ENCODE data around the gene SELENON. TPM values are rescaled to one million over a fixed set of nuclear protein-coding genes. Genes with fewer than 3 reads are reported as not detected.

SELENON gene
- total and polyA plus RNA-seq, 2 of the 8 experiments (the other 6 are each of a cell fraction or from before 2014, with no cell fraction given), result 43.0 to 77.6 TPM

DNA sequence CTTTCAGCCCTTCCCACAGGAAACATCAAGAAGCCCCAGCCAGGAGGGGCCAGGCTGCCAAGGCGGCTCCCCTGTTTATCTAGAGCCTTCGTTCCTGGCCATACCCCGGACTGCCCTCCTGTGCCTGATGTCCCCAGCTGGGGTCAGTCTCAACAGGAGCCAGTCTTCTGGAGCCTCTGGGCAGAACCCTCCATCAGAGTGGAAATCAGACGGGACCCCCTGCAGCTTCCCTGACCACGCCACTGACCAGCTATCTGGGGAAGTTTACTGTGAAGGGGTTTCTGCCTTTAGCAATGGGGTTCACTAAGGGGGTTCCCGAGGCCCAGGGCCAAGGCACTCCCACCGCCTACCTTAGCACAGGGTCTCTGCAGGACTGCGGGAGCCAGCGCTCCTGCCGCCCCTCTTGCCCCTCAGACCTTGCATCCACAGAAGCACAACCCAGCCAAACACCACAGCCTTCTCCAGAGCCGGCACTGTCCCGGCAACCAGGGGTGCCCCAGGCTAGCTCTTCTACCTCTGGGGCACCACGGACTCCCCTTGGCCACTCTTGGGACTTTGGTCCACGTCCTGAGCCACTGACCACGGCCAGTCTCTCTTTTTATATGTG lies 16.2 kb downstream of the SELENON start (continued):
- TF ChIP-seq RXRA (IDR thresholded peaks at IDR 0.05; ENCODE audit: insufficient read depth, low read depth, low read length) (no peak), KDM5A (IDR thresholded peaks at IDR 0.05; ENCODE audit: low read length) (no peak), KDM4A (IDR thresholded peaks at IDR 0.05; ENCODE audit: low read depth, low read length, severe bottlenecking) (no peak)

All from H1 (cell line).